ENCODE measurements around the gene EXT2. TPM values are rescaled to one million over a fixed set of nuclear protein-coding genes. Genes with fewer than 3 reads are reported as not detected.
A peak's percentile ranks its signal among the peaks of the same experiment; 100 is the strongest.

EXT2 gene
- total RNA-seq, 1 experiment from 2014 or later, result 42.8 TPM

- Histone ChIP-seq H3K9me2 (ENCODE audit: insufficient read depth) (no peaks in the 10 kb centered on the region), H3K36me3 (ENCODE audit: control insufficient read depth in 1 of 2, insufficient read depth in 2 of 2, low read length in 2 of 2) (no peaks in the 10 kb centered on the region), H3K27ac (ENCODE audit: low read depth, low read length) (no peak overlapping the region), H3K79me2 (ENCODE audit: insufficient read depth, low read length) (no peaks in the 10 kb centered on the region), H3K4me1 (ENCODE audit: control insufficient read depth in 1 of 2, insufficient read depth in 2 of 2, low read length in 2 of 2) (peaks cover 11 to 19% of the 10 kb centered on the region in 2 experiments), H3K4me3 (replicated peaks in 1 of 2; ENCODE audit: low read depth in 1 of 2, low read length in 2 of 2) (no peak overlapping the region), H3K27me3 (ENCODE audit: insufficient read depth, low read length) (no peaks in the 10 kb centered on the region), H3K4me2 (ENCODE audit: low read length) (no peak overlapping the region), H2AFZ (ENCODE audit: low read depth, low read length, poor library complexity, severe bottlenecking) (no peak overlapping the region), H3K9ac (ENCODE audit: low read length) (no peak overlapping the region), H4K20me1 (ENCODE audit: insufficient read depth) (no peaks in the 10 kb centered on the region), H3K9me3 (ENCODE audit: control insufficient read depth in 1 of 2, insufficient read depth in 1 of 2, low read depth in 1 of 2, low read length in 2 of 2) (no peaks in the 10 kb centered on the region)
- ATAC-seq (no peak), DNase-seq (ENCODE audit: low read depth, low spot score) (no peak)
- CTCF ChIA-PET, result interaction anchor here (1.1 kb wide), 1 partner anchor 27 kb away, joined by 4 read pairs; the partner anchor contains the start of gene EXT2
- BruUV-seq (replicated peaks), result no TSS peak
- RAD21 ChIA-PET (ENCODE audit: low non-redundant PET in 1 of 2, low total read pairs in 2 of 2, uncharacterized antibody in 2 of 2, unreplicated experiment in 2 of 2), result no interaction called here
- TF ChIP-seq JUND (IDR thresholded peaks at IDR 0.05) (no peak), YY1 (IDR thresholded peaks at IDR 0.05; ENCODE audit: extremely low read depth, insufficient replicate concordance, low read depth, low read length) (no peak), POLR2A (IDR thresholded peaks at IDR 0.05; ENCODE audit: borderline replicate concordance, extremely low read depth, insufficient read depth, insufficient read length) (no peak), ELF1 (IDR thresholded peaks at IDR 0.05; ENCODE audit: borderline replicate concordance, low read depth) (no peak), SP1 (IDR thresholded peaks at IDR 0.05; ENCODE audit: low read depth) (no peak), FOSL1 (IDR thresholded peaks at IDR 0.05; ENCODE audit: low read depth) (no peak), EZH2phosphoT487 (IDR thresholded peaks at IDR 0.05; ENCODE audit: borderline replicate concordance) (no peak), MAX (IDR thresholded peaks at IDR 0.05) (no peak), CEBPB (IDR thresholded peaks at IDR 0.05; ENCODE audit: low read depth) (no peak), RAD21 (IDR thresholded peaks at IDR 0.05; ENCODE audit: low read depth) (no peak)
- intact Hi-C loops (cut with micrococcal nuclease), result no loop called here
- POLR2A ChIA-PET, result no interaction called here
Measured at GRCh38 chr11:44068180-44068579, 27.3 kb upstream of the EXT2 start.

GRCh38 chr11:44071157-44071556, 24.3 kb upstream of the EXT2 start:
- no peak for ATAC-seq
- Histone ChIP-seq H3K27ac (ENCODE audit: low read depth, low read length) (no peak overlapping the region), H3K4me3 (replicated peaks in 1 of 2; ENCODE audit: low read depth in 1 of 2, low read length in 2 of 2) (no peak overlapping the region), H3K36me3 (ENCODE audit: control insufficient read depth in 1 of 2, insufficient read depth in 2 of 2, low read length in 2 of 2) (no peaks in the 10 kb centered on the region; a peak in 1 of 4 replicates), H3K9me2 (ENCODE audit: insufficient read depth) (no peaks in the 10 kb centered on the region), H3K9ac (ENCODE audit: low read length) (no peak overlapping the region), H3K79me2 (ENCODE audit: insufficient read depth, low read length) (no peaks in the 10 kb centered on the region), H3K4me1 (ENCODE audit: control insufficient read depth in 1 of 2, insufficient read depth in 2 of 2, low read length in 2 of 2) (peaks cover 3 to 8% of the 10 kb centered on the region in 2 experiments; a peak in 3 of 4 replicates), H3K9me3 (ENCODE audit: control insufficient read depth in 1 of 2, insufficient read depth in 1 of 2, low read depth in 1 of 2, low read length in 2 of 2) (no peaks in the 10 kb centered on the region), H2AFZ (ENCODE audit: low read depth, low read length, poor library complexity, severe bottlenecking) (no peak overlapping the region), H3K4me2 (ENCODE audit: low read length) (no peak overlapping the region), H3K27me3 (ENCODE audit: insufficient read depth, low read length) (no peaks in the 10 kb centered on the region), H4K20me1 (ENCODE audit: insufficient read depth) (no peaks in the 10 kb centered on the region)
- DNase-seq (ENCODE audit: low read depth, low spot score), result no peak
- intact Hi-C loops (cut with micrococcal nuclease), result no loop called here
- ChIA-PET CTCF (interaction anchor here (1.0 to 2.4 kb wide), 3 partner anchors 24 to 181 kb away, joined by 4 to 6 read pairs (median 4); partner anchors contain the start of gene EXT2), RAD21 (ENCODE audit: low non-redundant PET in 1 of 2, low total read pairs in 2 of 2, uncharacterized antibody in 2 of 2, unreplicated experiment in 2 of 2) (no interaction called here), POLR2A (interaction anchor here (0.5 kb wide), 1 partner anchor 971 kb away, joined by 3 read pairs; no protein-coding TSS in a partner anchor)
- no TSS peak for BruUV-seq (replicated peaks)
- TF ChIP-seq ZBTB33 (IDR thresholded peaks at IDR 0.05; ENCODE audit: extremely low read depth, insufficient replicate concordance, low read length) (no peak), CTCF (IDR thresholded peaks at IDR 0.05 in 2 of 3, conservative IDR thresholded peaks at IDR 0.05 in 1 of 3; ENCODE audit: borderline replicate concordance in 1 of 3, insufficient read depth in 1 of 3, low read depth in 2 of 3, low read length in 2 of 3) (peak in 2 of 3 experiments; percentile 27 to 35; a peak in 3 of 6 replicates)
